Keratinocyte (primary cell): ENCODE results near the gene IGF2BP2.

ENCODE experiments used
- CTCF ChIP-seq, 3 experiments: IDR thresholded peaks in 1 of 3; conservative IDR thresholded peaks in 1 of 3; optimal IDR thresholded peaks in 1 of 3; 2 replicates in 2 of 3; 3 replicates in 1 of 3; pipeline versions ENCODE3 to v1.5.1; 2011; ENCODE audit warnings: low read length in 3 of 3, mild to moderate bottlenecking in 3 of 3, moderate library complexity in 2 of 3, control low read depth in 1 of 3, inconsistent platforms in 1 of 3; ENCODE audit not compliant: insufficient read depth in 2 of 3; ENCODE audit errors: extremely low read depth in 1 of 3
- EZH2 ChIP-seq: IDR thresholded peaks from one replicate; pipeline ENCODE4 v1.6.1; 2012; ENCODE audit warnings: inconsistent platforms, mild to moderate bottlenecking, low read length, moderate library complexity

- TF ChIP-seq CTCF (optimal IDR thresholded peaks at IDR 0.05 in 1 of 3, IDR thresholded peaks at IDR 0.05 in 1 of 3, conservative IDR thresholded peaks at IDR 0.05 in 1 of 3; ENCODE audit: extremely low read depth in 1 of 3, insufficient read depth in 2 of 3, low read length in 3 of 3) (no peak), EZH2 (no peak)
Observed at GRCh38 chr3:185796431-185797107, 28.3 kb downstream of the IGF2BP2 start.
